ENCODE measurements around the gene PSKH1. TPM values are rescaled to one million over a fixed set of nuclear protein-coding genes. Genes with fewer than 3 reads are reported as not detected.

PSKH1 gene
- total RNA-seq, 1 donor from 2014 or later: 21.6 TPM

- no peak for TF ChIP-seq CTCF (IDR thresholded peaks at IDR 0.05; ENCODE audit: insufficient read depth, low read length, poor library complexity, severe bottlenecking)
- no peak for DNase-seq (ENCODE audit: low read depth)
- Histone ChIP-seq H3K4me3 (ENCODE audit: low read depth, low read length) (no peak overlapping the region), H3K27me3 (ENCODE audit: control insufficient read depth, insufficient read depth, low read length) (no peaks in the 10 kb centered on the region), H3K36me3 (ENCODE audit: control insufficient read depth, insufficient read depth, low read length) (no peaks in the 10 kb centered on the region)
These were observed 4.2 kb downstream of the PSKH1 start for GRCh38 chr16:67897231-67897630.

DNA sequence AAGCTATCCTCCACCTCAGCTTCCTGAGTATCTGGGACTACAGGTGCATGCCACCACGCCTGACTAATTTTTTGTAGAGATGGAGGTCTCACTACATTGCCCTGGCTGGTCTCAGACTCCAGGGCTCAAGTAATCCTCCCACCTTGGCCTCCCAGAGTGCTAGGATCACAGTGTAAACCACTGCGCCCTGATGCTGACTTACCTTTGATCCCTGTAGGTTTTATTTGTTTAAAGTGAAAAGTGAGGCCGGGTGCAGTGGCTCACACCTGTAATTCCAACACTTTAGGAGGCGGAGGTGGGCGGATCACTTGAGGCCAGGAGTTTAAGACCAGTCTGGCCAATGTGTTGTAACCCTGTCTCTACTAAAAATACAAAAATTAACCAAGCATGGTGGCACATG is 8.7 kb downstream of the PSKH1 start:
- no peak for DNase-seq (ENCODE audit: low read depth)
- no peak for TF ChIP-seq CTCF (IDR thresholded peaks at IDR 0.05; ENCODE audit: insufficient read depth, low read length, poor library complexity, severe bottlenecking)
- Histone ChIP-seq H3K27me3 (ENCODE audit: control insufficient read depth, insufficient read depth, low read length) (no peaks in the 10 kb centered on the region), H3K36me3 (ENCODE audit: control insufficient read depth, insufficient read depth, low read length) (no peaks in the 10 kb centered on the region), H3K4me3 (ENCODE audit: low read depth, low read length) (no peak overlapping the region)

- no peak for TF ChIP-seq CTCF (IDR thresholded peaks at IDR 0.05; ENCODE audit: insufficient read depth, low read length, poor library complexity, severe bottlenecking)
- H3K36me3 ChIP-seq (ENCODE audit: control insufficient read depth, insufficient read depth, low read length): no peaks in the 10 kb centered on the region
- DNase-seq (ENCODE audit: low read depth): no peak
- no peak overlapping the region for H3K4me3 ChIP-seq (ENCODE audit: low read depth, low read length)
- H3K27me3 ChIP-seq (ENCODE audit: control insufficient read depth, insufficient read depth, low read length): no peaks in the 10 kb centered on the region
These were observed 9.8 kb downstream of the PSKH1 start for GRCh38 chr16:67902831-67903230.

DNA sequence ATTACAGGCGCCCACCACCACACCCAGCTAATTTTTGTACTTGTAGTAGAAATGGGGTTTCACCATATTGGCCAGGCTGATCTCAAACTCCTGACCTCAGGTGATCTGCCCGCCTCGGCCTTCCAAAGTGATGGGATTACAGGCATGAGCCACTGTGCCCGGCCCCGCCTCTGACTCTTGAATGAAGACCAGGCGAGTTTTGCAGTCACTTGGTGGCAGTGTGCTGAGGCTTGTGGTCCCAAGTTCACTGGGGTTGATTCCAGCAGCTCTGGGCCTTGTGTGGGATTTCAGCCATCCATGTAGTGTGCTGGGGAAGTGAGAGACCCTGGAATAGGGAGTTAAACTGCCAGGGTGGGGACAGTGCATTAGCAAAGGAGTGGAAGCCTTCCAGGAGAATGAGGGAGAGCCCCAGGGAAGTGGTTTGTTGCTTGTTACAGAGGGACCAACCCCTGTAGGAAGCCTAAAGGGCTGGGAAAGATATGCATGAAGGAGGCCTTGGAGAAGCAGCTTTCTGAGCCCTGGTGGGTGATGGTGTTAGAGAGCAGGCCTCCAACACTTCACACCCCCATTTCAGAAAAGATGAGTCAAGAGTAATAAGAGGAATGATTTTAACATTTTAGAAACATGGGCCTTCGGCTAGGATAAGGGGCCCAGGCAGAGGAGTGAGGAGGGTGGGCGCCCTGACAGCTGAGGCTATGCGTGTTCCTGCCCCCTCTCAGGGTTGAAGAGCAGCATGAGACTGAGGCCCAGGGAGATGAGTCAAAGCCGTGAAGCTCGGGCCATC is 14.5 kb downstream of the PSKH1 start:
- TF ChIP-seq CTCF (IDR thresholded peaks at IDR 0.05; ENCODE audit: insufficient read depth, low read length, poor library complexity, severe bottlenecking): no peak
- no peak for DNase-seq (ENCODE audit: low read depth)
- no peak overlapping the region for H3K4me3 ChIP-seq (ENCODE audit: low read depth, low read length)
- H3K36me3 ChIP-seq (ENCODE audit: control insufficient read depth, insufficient read depth, low read length): peaks cover 2% of the 10 kb centered on the region
- H3K27me3 ChIP-seq (ENCODE audit: control insufficient read depth, insufficient read depth, low read length): no peaks in the 10 kb centered on the region

GRCh38 chr16:67909056-67909742 is 16.1 kb downstream of the PSKH1 start:
- Histone ChIP-seq H3K4me3 (ENCODE audit: low read depth, low read length) (no peak overlapping the region), H3K36me3 (ENCODE audit: control insufficient read depth, insufficient read depth, low read length) (peaks cover 2% of the 10 kb centered on the region), H3K27me3 (ENCODE audit: control insufficient read depth, insufficient read depth, low read length) (no peaks in the 10 kb centered on the region)
- TF ChIP-seq CTCF (IDR thresholded peaks at IDR 0.05; ENCODE audit: insufficient read depth, low read length, poor library complexity, severe bottlenecking): no peak
- DNase-seq (ENCODE audit: low read depth): no peak
